ENCODE results near the gene CACNA2D3.

DNA sequence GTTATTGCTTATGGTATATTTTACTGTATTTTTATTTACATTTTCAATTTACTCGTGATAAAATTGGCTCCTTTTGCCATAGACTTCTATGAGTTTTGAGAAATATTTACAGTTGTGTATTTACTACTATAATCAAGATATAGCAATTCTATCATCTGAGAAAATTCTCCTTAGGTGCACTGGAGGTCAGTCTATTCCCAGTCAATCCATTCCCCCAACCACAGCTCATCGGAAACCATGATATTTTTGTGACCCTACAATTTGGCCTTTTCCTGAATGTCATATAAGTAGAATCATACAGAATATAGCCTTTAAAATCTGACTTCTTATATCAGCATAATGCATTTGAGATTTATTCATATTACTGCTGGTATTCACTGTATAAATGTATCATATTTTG, 920.2 kb downstream of the CACNA2D3 start:
- no peak for TF ChIP-seq CTCF (conservative IDR thresholded peaks at IDR 0.05)
- no peak for TF ChIP-seq EZH2 (IDR thresholded peaks at IDR 0.05; ENCODE audit: low read depth)

Measured in PC-9 (cell line).